ENCODE data around the gene NAA50. TPM values are rescaled to one million over a fixed set of nuclear protein-coding genes. Genes with fewer than 3 reads are reported as not detected.

NAA50 gene
- total RNA-seq, 4 donors from 2014 or later = 87.3 to 184 (median 128) TPM

- Histone ChIP-seq H3K4me3 (no peak overlapping the region), H3K27me3 (no peaks in the 10 kb centered on the region), H3K27ac (no peak overlapping the region), H3K9me3 (no peaks in the 10 kb centered on the region), H3K4me1 (peaks cover 35% of the 10 kb centered on the region), H3K36me3 (no peaks in the 10 kb centered on the region)
- TF ChIP-seq EP300 (IDR thresholded peaks at IDR 0.05) = no peak
- no peak for DNase-seq (ENCODE audit: low spot score in 2 of 2)
Observed at GRCh38 chr3:113751141-113751540, 5.1 kb upstream of the NAA50 start.

GRCh38 chr3:113747283-113748046 lies 1.4 kb upstream of the NAA50 start:
- 2% methylated on average over 13 of the region's 18 CpGs for WGBS

DNA sequence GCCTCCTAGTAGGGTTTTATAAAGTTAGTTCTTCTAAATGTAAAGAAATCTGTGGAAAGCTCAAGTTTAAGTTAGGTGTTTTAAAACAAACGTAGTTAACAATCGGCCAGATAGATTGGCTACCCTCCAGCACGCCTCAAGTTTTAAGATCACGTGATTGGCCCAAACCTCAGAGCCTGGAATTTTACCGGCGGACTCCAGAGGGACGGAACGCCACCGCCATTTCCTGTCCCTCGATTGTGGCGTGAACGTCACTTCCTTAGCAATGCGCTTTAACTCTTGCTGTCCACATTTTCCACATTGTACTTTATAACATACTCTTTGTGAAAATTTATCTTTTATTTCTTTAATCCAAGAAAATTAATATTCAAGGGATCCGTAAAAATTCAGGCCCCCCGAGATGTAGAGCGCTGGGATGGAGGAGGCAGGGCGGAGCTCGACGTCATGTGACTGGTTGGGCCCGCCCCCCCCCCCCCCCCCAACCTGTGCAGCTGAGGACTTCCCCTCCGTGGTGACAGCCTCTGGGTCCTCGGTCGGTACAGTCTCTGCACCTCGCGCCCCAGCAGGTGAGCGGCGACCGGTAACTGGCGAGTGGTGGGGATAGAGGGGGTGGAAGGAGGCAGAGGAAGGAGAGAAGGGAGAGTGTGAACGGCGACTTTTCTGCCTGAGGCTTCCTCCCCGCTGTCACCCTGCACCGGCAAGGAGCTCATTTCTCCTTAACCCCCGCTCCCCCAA lies 666 bp upstream of the NAA50 start, which contains the start of gene ATP6V1A:
TSS of gene ATP6V1A (plus strand) at position 488 of the 735 bp plus-strand sequence. CDS start 31,719 bp downstream, outside the sequence.
- Histone ChIP-seq H3K27ac (peak within 1 kb of the TSS; percentile 99), H3K27me3 (no peaks in the 10 kb centered on the region), H3K36me3 (no peaks in the 10 kb centered on the region), H3K9me3 (no peaks in the 10 kb centered on the region), H3K4me1 (peaks cover 60% of the 10 kb centered on the region), H3K4me3 (peak within 1 kb of the TSS; percentile 95)
- peak; percentile 96 for DNase-seq (ENCODE audit: low spot score in 2 of 2)
- TF ChIP-seq, protein P1, sequence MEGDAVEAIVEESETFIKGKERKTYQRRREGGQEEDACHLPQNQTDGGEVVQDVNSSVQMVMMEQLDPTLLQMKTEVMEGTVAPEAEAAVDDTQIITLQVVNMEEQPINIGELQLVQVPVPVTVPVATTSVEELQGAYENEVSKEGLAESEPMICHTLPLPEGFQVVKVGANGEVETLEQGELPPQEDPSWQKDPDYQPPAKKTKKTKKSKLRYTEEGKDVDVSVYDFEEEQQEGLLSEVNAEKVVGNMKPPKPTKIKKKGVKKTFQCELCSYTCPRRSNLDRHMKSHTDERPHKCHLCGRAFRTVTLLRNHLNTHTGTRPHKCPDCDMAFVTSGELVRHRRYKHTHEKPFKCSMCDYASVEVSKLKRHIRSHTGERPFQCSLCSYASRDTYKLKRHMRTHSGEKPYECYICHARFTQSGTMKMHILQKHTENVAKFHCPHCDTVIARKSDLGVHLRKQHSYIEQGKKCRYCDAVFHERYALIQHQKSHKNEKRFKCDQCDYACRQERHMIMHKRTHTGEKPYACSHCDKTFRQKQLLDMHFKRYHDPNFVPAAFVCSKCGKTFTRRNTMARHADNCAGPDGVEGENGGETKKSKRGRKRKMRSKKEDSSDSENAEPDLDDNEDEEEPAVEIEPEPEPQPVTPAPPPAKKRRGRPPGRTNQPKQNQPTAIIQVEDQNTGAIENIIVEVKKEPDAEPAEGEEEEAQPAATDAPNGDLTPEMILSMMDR (IDR thresholded peaks at IDR 0.05) = no peak
- TF ChIP-seq POLR2AphosphoS5 (IDR thresholded peaks at IDR 0.05) = peak in 2 of 3 donors; percentile 8 to 32
- under 1% methylated on average over 31 of the region's 34 CpGs for WGBS

More at GRCh38 chr3:113747283-113748046, 1.4 kb upstream of the NAA50 start:
- H3K4me1 ChIP-seq = peaks cover 52% of the 10 kb centered on the region
- H3K4me3 ChIP-seq = peak overlapping the region; percentile 95
- no peak for DNase-seq (ENCODE audit: low spot score in 2 of 2)
- no peaks in the 10 kb centered on the region for H3K9me3 ChIP-seq
- TF ChIP-seq POLR2AphosphoS5 (IDR thresholded peaks at IDR 0.05) (no peak), POLR2A (IDR thresholded peaks at IDR 0.05) (no peak), EP300 (IDR thresholded peaks at IDR 0.05) (no peak)
- TF ChIP-seq, protein P1 (IDR thresholded peaks at IDR 0.05) = no peak
- H3K27me3 ChIP-seq = no peaks in the 10 kb centered on the region
- H3K27ac ChIP-seq = peak overlapping the region; percentile 99
- no peaks in the 10 kb centered on the region for H3K36me3 ChIP-seq

DNA sequence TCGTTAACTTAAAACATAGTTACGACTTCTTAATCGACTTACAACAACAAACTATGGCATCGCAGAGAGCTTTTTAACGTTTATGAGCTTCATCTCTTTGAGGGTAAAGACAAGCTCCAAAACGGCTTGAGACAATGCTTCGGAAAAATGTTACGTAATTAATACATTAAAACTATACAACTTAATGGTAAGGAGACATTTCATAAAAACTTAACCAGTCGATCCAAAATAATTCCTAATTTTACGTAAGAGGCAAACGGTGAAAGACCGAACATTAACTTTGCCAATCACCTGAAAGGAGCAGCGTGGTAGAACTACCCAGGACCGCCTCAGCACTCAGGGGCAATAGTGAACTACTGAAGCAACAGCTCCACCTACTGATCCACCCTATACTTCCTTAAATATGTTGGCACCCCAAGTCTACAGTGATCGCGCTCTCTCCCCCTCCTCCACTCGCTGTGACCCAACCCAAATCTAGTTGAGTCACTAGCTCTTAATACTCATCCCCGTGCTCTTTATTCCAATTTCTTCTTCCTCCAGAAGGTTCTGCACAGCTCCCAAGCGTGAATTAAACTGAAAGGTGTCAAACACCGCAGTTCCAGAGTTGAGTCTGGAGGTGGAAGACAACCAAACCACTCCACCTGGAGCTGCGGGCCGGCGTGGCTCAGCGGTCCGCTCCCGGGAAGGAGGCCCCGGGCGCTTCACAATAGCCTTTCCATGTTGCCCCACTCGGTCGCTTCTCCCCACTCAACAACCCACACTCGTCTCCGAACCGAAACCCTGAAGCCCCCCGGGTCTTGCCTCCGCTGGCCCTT lies 901 bp downstream of the NAA50 start:
- peak in 2 of 3 donors; percentile 47 to 57 for TF ChIP-seq POLR2AphosphoS5 (IDR thresholded peaks at IDR 0.05)
- TF ChIP-seq, protein P1 (IDR thresholded peaks at IDR 0.05) = peak; percentile 10 to 53
- peak in 1 of 2 donors; percentile 65 for TF ChIP-seq POLR2A (IDR thresholded peaks at IDR 0.05)
- no peak for TF ChIP-seq EP300 (IDR thresholded peaks at IDR 0.05)
- peak overlapping the region; percentile 99 for H3K27ac ChIP-seq
- under 1% methylated on average over 35 of the region's 35 CpGs for WGBS
- H3K9me3 ChIP-seq = no peaks in the 10 kb centered on the region
- H3K4me3 ChIP-seq = peak overlapping the region; percentile 95
- H3K4me1 ChIP-seq = peaks cover 73% of the 10 kb centered on the region
- H3K36me3 ChIP-seq = no peaks in the 10 kb centered on the region
- H3K27me3 ChIP-seq = no peaks in the 10 kb centered on the region
- peak; percentile 85 to 90 for DNase-seq (ENCODE audit: low spot score in 2 of 2)

DNA sequence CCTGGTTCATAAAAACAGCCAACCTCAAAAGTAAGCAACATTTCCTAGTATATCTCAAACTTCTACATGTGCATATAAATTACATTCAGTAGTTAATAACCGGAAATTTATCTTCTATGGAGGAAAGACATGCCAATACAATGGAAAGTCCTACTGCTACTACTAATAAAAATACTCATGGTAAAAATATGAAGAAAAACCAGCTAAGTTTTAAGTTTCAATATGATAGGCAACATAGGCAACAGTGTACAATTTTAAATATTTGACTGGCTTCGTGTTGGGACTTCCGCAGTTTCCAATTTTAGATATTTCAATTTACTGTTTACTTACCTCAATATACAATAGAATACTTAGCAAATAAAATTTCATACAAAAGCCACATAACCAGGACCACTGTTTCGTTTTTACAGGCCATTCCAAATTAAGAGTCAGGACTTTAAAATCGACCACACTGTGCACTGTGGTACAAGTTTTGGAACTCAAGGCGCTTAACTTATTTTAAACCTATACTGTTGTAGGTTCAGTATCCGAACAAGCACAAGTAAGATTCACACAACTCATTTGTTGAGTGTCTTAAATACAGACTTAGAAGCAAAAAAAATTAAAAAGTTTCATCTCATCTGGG lies 2.9 kb downstream of the NAA50 start:
- no peak for DNase-seq (ENCODE audit: low spot score in 2 of 2)
- H3K4me3 ChIP-seq = no peak overlapping the region
- TF ChIP-seq POLR2AphosphoS5 (IDR thresholded peaks at IDR 0.05) (no peak), EP300 (IDR thresholded peaks at IDR 0.05) (no peak), POLR2A (IDR thresholded peaks at IDR 0.05) (no peak)
- TF ChIP-seq, protein P1 (IDR thresholded peaks at IDR 0.05) = no peak
- H3K27me3 ChIP-seq = no peaks in the 10 kb centered on the region
- no peak overlapping the region for H3K27ac ChIP-seq
- no peaks in the 10 kb centered on the region for H3K36me3 ChIP-seq
- H3K4me1 ChIP-seq = peaks cover 69% of the 10 kb centered on the region
- H3K9me3 ChIP-seq = no peaks in the 10 kb centered on the region
- 67% methylated on average over 7 of the region's 7 CpGs for WGBS
